ENCODE results near the gene CHRND. TPM values are rescaled to one million over a fixed set of nuclear protein-coding genes. Genes with fewer than 3 reads are reported as not detected.

CHRND gene
- total and polyA plus RNA-seq, 2 donors (not counting 1 experiment from before 2014, with no cell fraction given), result not detected

DNA sequence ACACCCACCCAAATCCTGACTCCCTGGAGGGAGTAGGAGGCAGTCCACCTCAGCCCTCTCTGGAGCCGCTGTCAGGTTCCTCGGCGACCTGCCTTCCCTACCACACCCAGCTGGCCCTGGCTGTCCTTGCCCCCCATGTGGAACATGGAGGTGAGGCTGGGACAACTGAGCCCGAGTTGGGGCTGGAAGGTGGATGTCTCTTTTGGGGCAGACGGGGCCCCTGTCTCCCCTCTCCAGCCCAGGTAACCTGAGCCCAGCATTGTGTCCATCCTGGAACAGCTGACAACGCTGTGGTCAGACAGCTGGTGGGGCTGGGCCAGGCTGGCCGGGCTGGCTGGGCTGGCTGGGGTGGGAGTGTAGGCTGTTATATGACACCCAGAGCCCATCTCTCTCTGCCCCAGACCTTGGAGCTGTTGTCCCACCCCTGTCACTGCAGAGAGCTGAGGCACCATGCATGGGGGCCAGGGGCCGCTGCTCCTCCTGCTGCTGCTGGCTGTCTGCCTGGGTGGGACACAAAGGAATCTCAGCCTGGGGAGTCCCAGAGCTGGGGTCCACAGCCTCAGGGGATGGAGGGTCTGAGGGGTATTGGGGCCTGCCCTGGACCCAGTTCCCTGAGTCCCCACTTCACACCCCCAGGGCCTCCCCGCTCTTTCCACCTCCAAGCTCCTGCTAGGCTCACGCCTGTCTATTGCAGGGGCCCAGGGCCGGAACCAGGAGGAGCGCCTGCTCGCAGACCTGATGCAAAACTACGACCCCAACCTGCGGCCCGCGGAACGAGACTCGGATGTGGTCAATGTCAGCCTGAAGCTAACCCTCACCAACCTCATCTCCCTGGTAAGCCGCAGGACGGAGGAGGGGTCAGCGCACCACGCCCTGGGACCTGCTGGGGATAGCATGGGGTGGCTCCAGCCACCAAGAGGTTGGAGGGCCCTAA lies 13.6 kb downstream of the CHRND start, which contains the start of gene CHRNG:
Gene CHRNG (plus strand): TSS at position 395 of the 934 bp plus-strand sequence. CDS start 56 bp downstream, at position 451.
- Histone ChIP-seq H2AFZ (ENCODE audit: insufficient read depth, low read depth, low read length, poor library complexity, severe bottlenecking) (no peak within 1 kb of the TSS), H3K27me3 (replicated peaks in 1 of 4; ENCODE audit: control extremely low read depth in 1 of 4, control insufficient read depth in 3 of 4, insufficient read depth in 4 of 4, low read length in 3 of 4) (peaks cover 0 to 22% (median 7%) of the 10 kb centered on the region in 4 experiments), H3K36me3 (replicated peaks in 1 of 2; ENCODE audit: control extremely low read depth in 1 of 2, control insufficient read depth in 1 of 2, extremely low read depth in 1 of 2, insufficient read depth in 2 of 2, low read length in 1 of 2) (peaks cover 0 to 3% of the 10 kb centered on the region in 2 experiments), H3K9me3 (ENCODE audit: control extremely low read depth in 1 of 3, control insufficient read depth in 2 of 3, insufficient read depth in 1 of 3, low read length in 2 of 3) (peaks cover 0 to 25% (median 7%) of the 10 kb centered on the region in 3 donors), H3K4me1 (ENCODE audit: control insufficient read depth in 2 of 2, insufficient read depth in 2 of 2, low read length in 2 of 2) (peaks cover 0 to 9% of the 10 kb centered on the region in 2 donors), H3K4me3 (ENCODE audit: control extremely low read depth in 1 of 5, extremely low read depth in 1 of 5, insufficient read depth in 1 of 5, low read depth in 2 of 5, low read length in 4 of 5) (no peak within 1 kb of the TSS), H3K4me2 (replicated peaks; ENCODE audit: low read depth, low read length, poor library complexity, severe bottlenecking) (no peak within 1 kb of the TSS), H4K20me1 (ENCODE audit: control insufficient read depth, insufficient read depth, low read length, poor library complexity, severe bottlenecking) (no peaks in the 10 kb centered on the region), H3K79me2 (ENCODE audit: control insufficient read depth, insufficient read depth, low read length) (peaks cover 3% of the 10 kb centered on the region), H3K27ac (ENCODE audit: low read length in 2 of 2) (no peak within 1 kb of the TSS), H3K9ac (ENCODE audit: low read length) (no peak within 1 kb of the TSS)
- DNase-seq (no peak), ATAC-seq (ENCODE audit: low read depth) (no peak)
- Mint-ChIP-seq H3K9me3 (ENCODE audit: insufficient read depth) (peaks cover 5% of the 10 kb centered on the region), H3K4me3 (no peak within 1 kb of the TSS), H3K27me3 (peaks cover 20% of the 10 kb centered on the region), H3K4me1 (peaks cover 13% of the 10 kb centered on the region), H3K27ac (no peak within 1 kb of the TSS)
- TF ChIP-seq, protein P1, sequence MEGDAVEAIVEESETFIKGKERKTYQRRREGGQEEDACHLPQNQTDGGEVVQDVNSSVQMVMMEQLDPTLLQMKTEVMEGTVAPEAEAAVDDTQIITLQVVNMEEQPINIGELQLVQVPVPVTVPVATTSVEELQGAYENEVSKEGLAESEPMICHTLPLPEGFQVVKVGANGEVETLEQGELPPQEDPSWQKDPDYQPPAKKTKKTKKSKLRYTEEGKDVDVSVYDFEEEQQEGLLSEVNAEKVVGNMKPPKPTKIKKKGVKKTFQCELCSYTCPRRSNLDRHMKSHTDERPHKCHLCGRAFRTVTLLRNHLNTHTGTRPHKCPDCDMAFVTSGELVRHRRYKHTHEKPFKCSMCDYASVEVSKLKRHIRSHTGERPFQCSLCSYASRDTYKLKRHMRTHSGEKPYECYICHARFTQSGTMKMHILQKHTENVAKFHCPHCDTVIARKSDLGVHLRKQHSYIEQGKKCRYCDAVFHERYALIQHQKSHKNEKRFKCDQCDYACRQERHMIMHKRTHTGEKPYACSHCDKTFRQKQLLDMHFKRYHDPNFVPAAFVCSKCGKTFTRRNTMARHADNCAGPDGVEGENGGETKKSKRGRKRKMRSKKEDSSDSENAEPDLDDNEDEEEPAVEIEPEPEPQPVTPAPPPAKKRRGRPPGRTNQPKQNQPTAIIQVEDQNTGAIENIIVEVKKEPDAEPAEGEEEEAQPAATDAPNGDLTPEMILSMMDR (IDR thresholded peaks at IDR 0.05), result no peak
- TF ChIP-seq EZH2 (IDR thresholded peaks at IDR 0.05; ENCODE audit: borderline replicate concordance, insufficient read depth, low read depth, low read length, poor library complexity, severe bottlenecking), result no peak
- WGBS (ENCODE audit: insufficient coverage), result 55% methylated on average over 16 of the region's 23 CpGs
- ChIA-PET POLR2A (no interaction called here), CTCF (interaction anchor here (0.9 kb wide), 1 partner anchor 17 kb away, joined by 3 read pairs; no protein-coding TSS in a partner anchor)
- intact Hi-C loops (cut with micrococcal nuclease), result no loop called here
